ENCODE results near the gene SLN. TPM values are rescaled to one million over a fixed set of nuclear protein-coding genes. Genes with fewer than 3 reads are reported as not detected.

Gene SLN
- total RNA-seq, 1 experiment from 2014 or later: not detected

GRCh38 chr11:107688322-107688918 lies 23.4 kb downstream of the SLN start:
- H3K27ac ChIP-seq (ENCODE audit: low read depth, low read length): no peak overlapping the region
- POLR2A ChIA-PET: interaction anchor here (1.8 kb wide), 1 partner anchor 126 kb away, joined by 7 read pairs; no protein-coding TSS in a partner anchor

More at GRCh38 chr11:107688322-107688918, 23.4 kb downstream of the SLN start:
- BruUV-seq (replicated peaks): no TSS peak
- no peaks in the 10 kb centered on the region for H4K20me1 ChIP-seq (ENCODE audit: insufficient read depth)
- ChIA-PET RAD21 (ENCODE audit: low non-redundant PET in 1 of 2, low total read pairs in 2 of 2, uncharacterized antibody in 2 of 2, unreplicated experiment in 2 of 2) (interaction anchor here in 1 of 2 experiments (1.9 kb wide), 1 partner anchor 125 kb away, joined by 11 read pairs; no protein-coding TSS in a partner anchor), CTCF (interaction anchor here (1.0 to 3.7 kb wide), 6 partner anchors 52 to 139 kb away, joined by 3 to 50 read pairs (median 10); partner anchors contain the start of gene ALKBH8)
- no peaks in the 10 kb centered on the region for H3K79me2 ChIP-seq (ENCODE audit: insufficient read depth, low read length)
- no peak for TF ChIP-seq ZBTB33 (IDR thresholded peaks at IDR 0.05; ENCODE audit: extremely low read depth, insufficient replicate concordance, low read length)
- no peak for TF ChIP-seq MAX (IDR thresholded peaks at IDR 0.05)
- no peak for TF ChIP-seq TCF7L2 (IDR thresholded peaks at IDR 0.05; ENCODE audit: borderline replicate concordance, extremely low read depth, insufficient read depth, insufficient read length)
- TF ChIP-seq EGR1 (IDR thresholded peaks at IDR 0.05; ENCODE audit: low read depth): no peak
- TF ChIP-seq CTCF (IDR thresholded peaks at IDR 0.05 in 2 of 3, conservative IDR thresholded peaks at IDR 0.05 in 1 of 3; ENCODE audit: borderline replicate concordance in 1 of 3, insufficient read depth in 1 of 3, low read depth in 2 of 3, low read length in 2 of 3): no peak
- TF ChIP-seq ELF1 (IDR thresholded peaks at IDR 0.05; ENCODE audit: borderline replicate concordance, low read depth): no peak
- TF ChIP-seq ZNF274 (IDR thresholded peaks at IDR 0.05; ENCODE audit: low read depth, low read length): no peak
- TF ChIP-seq RAD21 (IDR thresholded peaks at IDR 0.05; ENCODE audit: low read depth): no peak
- no peak for TF ChIP-seq REST (IDR thresholded peaks at IDR 0.05; ENCODE audit: low read depth)
- no peak for TF ChIP-seq EZH2 (IDR thresholded peaks at IDR 0.05)
- no peak for TF ChIP-seq YY1 (IDR thresholded peaks at IDR 0.05; ENCODE audit: extremely low read depth, insufficient replicate concordance, low read depth, low read length)
- no peak for TF ChIP-seq POLR2A (IDR thresholded peaks at IDR 0.05; ENCODE audit: borderline replicate concordance, extremely low read depth, insufficient read depth, insufficient read length)
- ATAC-seq (no peak), DNase-seq (ENCODE audit: low read depth, low spot score) (no peak)
- no peaks in the 10 kb centered on the region for H3K9me2 ChIP-seq (ENCODE audit: insufficient read depth)
- H3K4me2 ChIP-seq (ENCODE audit: low read length): no peak overlapping the region
- H3K4me1 ChIP-seq (ENCODE audit: control insufficient read depth in 1 of 2, insufficient read depth in 2 of 2, low read length in 2 of 2): no peaks in the 10 kb centered on the region
- H3K9me3 ChIP-seq (ENCODE audit: control insufficient read depth in 1 of 2, insufficient read depth in 1 of 2, low read depth in 1 of 2, low read length in 2 of 2): no peaks in the 10 kb centered on the region; a peak in 1 of 4 replicates
- no peaks in the 10 kb centered on the region for H3K36me3 ChIP-seq (ENCODE audit: control insufficient read depth in 1 of 2, insufficient read depth in 2 of 2, low read length in 2 of 2)
- no peak overlapping the region for H3K4me3 ChIP-seq (replicated peaks in 1 of 2; ENCODE audit: low read depth in 1 of 2, low read length in 2 of 2)
- intact Hi-C loops (cut with micrococcal nuclease): no loop called here
- no peak overlapping the region for H2AFZ ChIP-seq (ENCODE audit: low read depth, low read length, poor library complexity, severe bottlenecking)
- no peaks in the 10 kb centered on the region for H3K27me3 ChIP-seq (ENCODE audit: insufficient read depth, low read length)
- no peak overlapping the region for H3K9ac ChIP-seq (ENCODE audit: low read length)

All from HCT116 (cell line).